Hippocampal formation (tissue), 2 donors: ENCODE measurements around the gene CADM1.

Experiments used
- DNase-seq, 2 donors: peaks; one replicate each; lab custom pipeline; 2025; lab: John Stamatoyannopoulos, UW

Gene CADM1

GRCh38 chr11:115122274-115122673 lies 381.9 kb downstream of the CADM1 start:
- DNase-seq = no peak
